Stimulated activated CD8-positive, alpha-beta memory T cell treated with anti-CD3 and anti-CD28 coated beads, Interleukin-15, amount 100 ng/mL, for 4 hours (primary cell): Measurements from ENCODE around the gene ADGRV1.
"Not testable (repeated sequence)": the region's sequence is repeated elsewhere in the genome, so short reads cannot be mapped to it uniquely, and the experiment has no call there.

Experiments
- DNase-seq, 2 donors: peaks; one replicate each; pipeline ENCODE4 v3.0.0-alpha.2; 2020; ENCODE audit warnings: low read depth in 2 of 2

ADGRV1 gene

GRCh38 chr5:90645024-90645610 is 86.5 kb downstream of the ADGRV1 start:
- DNase-seq = no peak

GRCh38 chr5:90650767-90651166 is 92.2 kb downstream of the ADGRV1 start:
- DNase-seq = no peak

GRCh38 chr5:90654215-90654614 is 95.6 kb downstream of the ADGRV1 start:
- no peak for DNase-seq

GRCh38 chr5:90655423-90655822 is 96.8 kb downstream of the ADGRV1 start:
- DNase-seq = no peak

- DNase-seq = no peak
These were observed 98.4 kb downstream of the ADGRV1 start for GRCh38 chr5:90657030-90657429.

GRCh38 chr5:90657788-90658187 is 99.2 kb downstream of the ADGRV1 start:
- DNase-seq = no peak

GRCh38 chr5:90658620-90659019 is 100.0 kb downstream of the ADGRV1 start:
- DNase-seq = no peak

GRCh38 chr5:90668079-90668565 is 109.5 kb downstream of the ADGRV1 start:
- DNase-seq = not testable (repeated sequence)

GRCh38 chr5:90675222-90675621 is 116.6 kb downstream of the ADGRV1 start:
- no peak for DNase-seq

GRCh38 chr5:90680921-90681563 is 122.4 kb downstream of the ADGRV1 start:
- no peak for DNase-seq

GRCh38 chr5:90682278-90682677 is 123.7 kb downstream of the ADGRV1 start:
- DNase-seq = no peak

GRCh38 chr5:90685425-90686022 is 126.9 kb downstream of the ADGRV1 start:
- DNase-seq = no peak

- DNase-seq = not testable (repeated sequence)
These were observed 127.8 kb downstream of the ADGRV1 start for GRCh38 chr5:90686363-90686762.

- DNase-seq = not testable (repeated sequence)
These were observed 128.9 kb downstream of the ADGRV1 start for GRCh38 chr5:90687458-90687857.

- no peak for DNase-seq
These were observed 130.5 kb downstream of the ADGRV1 start for GRCh38 chr5:90689064-90689463.

- DNase-seq = no peak
These were observed 131.7 kb downstream of the ADGRV1 start for GRCh38 chr5:90690307-90690706.

GRCh38 chr5:90691533-90691932 is 132.9 kb downstream of the ADGRV1 start:
- DNase-seq = no peak

- DNase-seq = no peak
These were observed 137.6 kb downstream of the ADGRV1 start for GRCh38 chr5:90696153-90696552.

- DNase-seq = no peak
These were observed 141.7 kb downstream of the ADGRV1 start for GRCh38 chr5:90700299-90700698.

- no peak for DNase-seq
These were observed 145.3 kb downstream of the ADGRV1 start for GRCh38 chr5:90703932-90704331.

- DNase-seq = no peak
These were observed 149.1 kb downstream of the ADGRV1 start for GRCh38 chr5:90707698-90708097.

GRCh38 chr5:90709323-90710155 is 150.9 kb downstream of the ADGRV1 start:
- DNase-seq = no peak
